NCI-H2029 (cell line): ENCODE data around the gene SLC5A6.
A peak's percentile ranks its signal among the peaks of the same experiment; 100 is the strongest.

Experiments
- DNase-seq: peaks from one replicate; lab custom pipeline; 2025; lab: John Stamatoyannopoulos, UW

SLC5A6 gene

GRCh38 chr2:27171351-27171848 is 40.7 kb downstream of the SLC5A6 start:
- peak; percentile 40 for DNase-seq

- DNase-seq: no peak
Measured at GRCh38 chr2:27170581-27171337, 41.3 kb downstream of the SLC5A6 start.

- DNase-seq: no peak
Measured at GRCh38 chr2:27164960-27165763, 46.9 kb downstream of the SLC5A6 start.

- no peak for DNase-seq
Measured at GRCh38 chr2:27162151-27163121, 49.6 kb downstream of the SLC5A6 start.

GRCh38 chr2:27160191-27160590 is 51.9 kb downstream of the SLC5A6 start:
- DNase-seq: no peak

GRCh38 chr2:27159271-27159670 is 52.8 kb downstream of the SLC5A6 start:
- DNase-seq: no peak

GRCh38 chr2:27158468-27158867 is 53.6 kb downstream of the SLC5A6 start:
- no peak for DNase-seq

- DNase-seq: no peak
Measured at GRCh38 chr2:27155069-27155520, 57.0 kb downstream of the SLC5A6 start.

- no peak for DNase-seq
Measured at GRCh38 chr2:27154488-27154887, 57.6 kb downstream of the SLC5A6 start.

- peak; percentile 69 for DNase-seq
Measured at GRCh38 chr2:27152796-27153464, 59.1 kb downstream of the SLC5A6 start.

GRCh38 chr2:27152102-27152795 is 59.8 kb downstream of the SLC5A6 start:
- no peak for DNase-seq

GRCh38 chr2:27150639-27151230 is 61.3 kb downstream of the SLC5A6 start:
- no peak for DNase-seq
